Measurements from ENCODE around the gene LOXHD1. TPM values are rescaled to one million over a fixed set of nuclear protein-coding genes. Genes with fewer than 3 reads are reported as not detected.

LOXHD1 gene
- total and polyA plus RNA-seq, 2 of the 4 experiments (the other 2 are of a cell fraction): not detected

DNA sequence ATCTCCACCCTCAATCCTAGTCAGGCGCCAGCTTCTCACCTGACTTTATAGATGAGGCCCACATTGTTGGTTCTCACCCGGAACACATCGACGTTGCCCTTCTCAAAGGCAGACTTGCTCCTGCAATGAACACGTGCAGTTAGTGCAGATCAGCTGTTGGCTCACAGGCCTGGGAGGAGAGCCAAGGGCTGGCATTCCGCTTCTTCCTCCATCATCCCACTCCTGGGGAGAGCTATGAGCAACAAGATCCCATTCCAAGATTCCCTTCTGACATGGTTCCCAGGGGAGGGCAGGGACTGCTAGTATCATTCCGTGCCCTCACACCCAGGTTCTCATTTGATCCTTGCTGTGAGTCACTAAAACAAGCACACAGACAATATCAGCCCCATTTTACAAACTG lies 15.1 kb downstream of the LOXHD1 start:
- ATAC-seq (ENCODE audit: low read depth): no peak
- Histone ChIP-seq H3K27me3 (ENCODE audit: control insufficient read depth, insufficient read depth, low read length) (no peaks in the 10 kb centered on the region; the same call in 1 of the 2 replicates), H3K4me2 (ENCODE audit: low read depth, low read length) (no peak overlapping the region), H3K23ac (ENCODE audit: low read depth, low read length) (no peak overlapping the region), H2BK15ac (ENCODE audit: low read depth, low read length) (no peak overlapping the region), H3K9ac (ENCODE audit: low read depth, low read length) (no peak overlapping the region), H4K8ac (ENCODE audit: low read depth in 2 of 2, low read length in 2 of 2) (no peak overlapping the region), H3K4me3 (ENCODE audit: insufficient read depth, low read depth, low read length) (no peak overlapping the region), H2BK120ac (ENCODE audit: low read depth, low read length) (no peak overlapping the region), H3K18ac (ENCODE audit: low read depth, low read length) (no peak overlapping the region), H4K91ac (ENCODE audit: insufficient read depth, low read depth, low read length) (no peak overlapping the region), H2AK5ac (ENCODE audit: low read depth, low read length) (no peak overlapping the region), H2AFZ (replicated peaks; ENCODE audit: low read length, poor library complexity) (no peak overlapping the region), H3K79me1 (ENCODE audit: low read depth in 1 of 2, low read length in 2 of 2) (no peaks in the 10 kb centered on the region), H3K4ac (ENCODE audit: low read depth, low read length) (no peak overlapping the region), H3K56ac (ENCODE audit: extremely low read depth, insufficient read depth, low read length) (no peak overlapping the region), H3K9me1 (ENCODE audit: insufficient read depth, low read length) (no peaks in the 10 kb centered on the region), H2BK5ac (ENCODE audit: low read depth, low read length, poor library complexity, severe bottlenecking) (no peak overlapping the region), H3K27ac (ENCODE audit: insufficient read depth, low read length) (no peak overlapping the region), H3K14ac (replicated peaks; ENCODE audit: low read depth, low read length) (no peak overlapping the region), H2AK9ac (replicated peaks; ENCODE audit: low read depth, low read length, poor library complexity) (no peak overlapping the region), H4K5ac (ENCODE audit: low read depth, low read length) (no peak overlapping the region), H3K36me3 (ENCODE audit: control insufficient read depth, insufficient read depth, low read length) (no peaks in the 10 kb centered on the region), H3K9me3 (ENCODE audit: control insufficient read depth, insufficient read depth, low read length) (no peaks in the 10 kb centered on the region), H4K20me1 (ENCODE audit: insufficient read depth, low read length) (no peaks in the 10 kb centered on the region), H3K4me1 (ENCODE audit: control insufficient read depth, insufficient read depth, low read length) (no peaks in the 10 kb centered on the region), H2BK20ac (ENCODE audit: low read depth, low read length) (no peak overlapping the region)
- in situ Hi-C loops (cut with MboI; ENCODE audit: low sequenced_read_pairs) (no loop called here), intact Hi-C loops (cut with micrococcal nuclease) (no loop called here), dilution Hi-C loops (cut with HindIII; ENCODE audit: low sequenced_read_pairs, unreplicated experiment) (no loop called here)
- TF ChIP-seq, protein P1, sequence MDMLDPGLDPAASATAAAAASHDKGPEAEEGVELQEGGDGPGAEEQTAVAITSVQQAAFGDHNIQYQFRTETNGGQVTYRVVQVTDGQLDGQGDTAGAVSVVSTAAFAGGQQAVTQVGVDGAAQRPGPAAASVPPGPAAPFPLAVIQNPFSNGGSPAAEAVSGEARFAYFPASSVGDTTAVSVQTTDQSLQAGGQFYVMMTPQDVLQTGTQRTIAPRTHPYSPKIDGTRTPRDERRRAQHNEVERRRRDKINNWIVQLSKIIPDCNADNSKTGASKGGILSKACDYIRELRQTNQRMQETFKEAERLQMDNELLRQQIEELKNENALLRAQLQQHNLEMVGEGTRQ (IDR thresholded peaks at IDR 0.05; ENCODE audit: low read depth, low read length): no peak
- TF ChIP-seq, protein P2, sequence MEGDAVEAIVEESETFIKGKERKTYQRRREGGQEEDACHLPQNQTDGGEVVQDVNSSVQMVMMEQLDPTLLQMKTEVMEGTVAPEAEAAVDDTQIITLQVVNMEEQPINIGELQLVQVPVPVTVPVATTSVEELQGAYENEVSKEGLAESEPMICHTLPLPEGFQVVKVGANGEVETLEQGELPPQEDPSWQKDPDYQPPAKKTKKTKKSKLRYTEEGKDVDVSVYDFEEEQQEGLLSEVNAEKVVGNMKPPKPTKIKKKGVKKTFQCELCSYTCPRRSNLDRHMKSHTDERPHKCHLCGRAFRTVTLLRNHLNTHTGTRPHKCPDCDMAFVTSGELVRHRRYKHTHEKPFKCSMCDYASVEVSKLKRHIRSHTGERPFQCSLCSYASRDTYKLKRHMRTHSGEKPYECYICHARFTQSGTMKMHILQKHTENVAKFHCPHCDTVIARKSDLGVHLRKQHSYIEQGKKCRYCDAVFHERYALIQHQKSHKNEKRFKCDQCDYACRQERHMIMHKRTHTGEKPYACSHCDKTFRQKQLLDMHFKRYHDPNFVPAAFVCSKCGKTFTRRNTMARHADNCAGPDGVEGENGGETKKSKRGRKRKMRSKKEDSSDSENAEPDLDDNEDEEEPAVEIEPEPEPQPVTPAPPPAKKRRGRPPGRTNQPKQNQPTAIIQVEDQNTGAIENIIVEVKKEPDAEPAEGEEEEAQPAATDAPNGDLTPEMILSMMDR (conservative IDR thresholded peaks at IDR 0.05; ENCODE audit: low read depth, low read length): no peak
- TF ChIP-seq RFX5 (IDR thresholded peaks at IDR 0.05; ENCODE audit: low read depth, low read length) (no peak), MXI1 (IDR thresholded peaks at IDR 0.05; ENCODE audit: borderline replicate concordance, low read depth, low read length) (no peak), NFE2L2 (IDR thresholded peaks at IDR 0.05; ENCODE audit: low read depth, low read length) (no peak), BHLHE40 (IDR thresholded peaks at IDR 0.05; ENCODE audit: low read depth, low read length) (no peak), RAD21 (IDR thresholded peaks at IDR 0.05; ENCODE audit: low read length) (no peak), MAFK (IDR thresholded peaks at IDR 0.05; ENCODE audit: low read depth, low read length) (no peak), CHD1 (IDR thresholded peaks at IDR 0.05; ENCODE audit: low read depth, low read length) (no peak), POLR2A (IDR thresholded peaks at IDR 0.05; ENCODE audit: low read depth, low read length) (no peak), SMC3 (IDR thresholded peaks at IDR 0.05; ENCODE audit: low read depth, low read length) (no peak), MAZ (IDR thresholded peaks at IDR 0.05; ENCODE audit: borderline replicate concordance, low read depth, low read length) (no peak), RCOR1 (IDR thresholded peaks at IDR 0.05; ENCODE audit: insufficient replicate concordance, low read length) (no peak), FOS (IDR thresholded peaks at IDR 0.05; ENCODE audit: low read depth, low read length) (no peak)
- TF ChIP-seq, protein P3, sequence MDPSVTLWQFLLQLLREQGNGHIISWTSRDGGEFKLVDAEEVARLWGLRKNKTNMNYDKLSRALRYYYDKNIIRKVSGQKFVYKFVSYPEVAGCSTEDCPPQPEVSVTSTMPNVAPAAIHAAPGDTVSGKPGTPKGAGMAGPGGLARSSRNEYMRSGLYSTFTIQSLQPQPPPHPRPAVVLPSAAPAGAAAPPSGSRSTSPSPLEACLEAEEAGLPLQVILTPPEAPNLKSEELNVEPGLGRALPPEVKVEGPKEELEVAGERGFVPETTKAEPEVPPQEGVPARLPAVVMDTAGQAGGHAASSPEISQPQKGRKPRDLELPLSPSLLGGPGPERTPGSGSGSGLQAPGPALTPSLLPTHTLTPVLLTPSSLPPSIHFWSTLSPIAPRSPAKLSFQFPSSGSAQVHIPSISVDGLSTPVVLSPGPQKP (IDR thresholded peaks at IDR 0.05; ENCODE audit: borderline replicate concordance, low read depth, low read length): no peak
- DNase-seq: no peak
- CTCF ChIA-PET: no interaction called here
- 17% methylated on average over 1 of the region's 7 CpGs; no CpG with 5 or more reads in 1 of the 2 experiments for WGBS, 2 experiments (ENCODE audit: extremely low coverage in 2 of 2, insufficient read length in 1 of 2)
- no TSS peak for BruUV-seq (replicated peaks)
- POLR2A ChIA-PET (ENCODE audit: unreplicated experiment): no interaction called here
